ENCODE measurements around the gene SLC25A19. TPM values are rescaled to one million over a fixed set of nuclear protein-coding genes. Genes with fewer than 3 reads are reported as not detected.
"Not testable (repeated sequence)": the region's sequence is repeated elsewhere in the genome, so short reads cannot be mapped to it uniquely, and the experiment has no call there.

Gene SLC25A19
- total RNA-seq, 2 experiments from 2014 or later, result 113 to 144 TPM

GRCh38 chr17:75295201-75296158 lies 6.2 kb upstream of the SLC25A19 start:
- Histone ChIP-seq H3K27ac (ENCODE audit: low read depth, low read length, poor library complexity, severe bottlenecking) (peak overlapping the region; percentile 95), H2AFZ (ENCODE audit: low read length) (peak overlapping the region; percentile 47; the same call in 1 of the 2 replicates), H3K4me2 (ENCODE audit: low read length) (peak overlapping the region; percentile 75), H3K36me3 (ENCODE audit: insufficient read depth, low read length) (peaks cover 7% of the 10 kb centered on the region; the same call in 1 of the 2 replicates), H3K4me3 (ENCODE audit: low read depth, low read length, poor library complexity, severe bottlenecking) (peak overlapping the region; percentile 62), H3K79me2 (ENCODE audit: insufficient read depth, low read depth, low read length) (no peaks in the 10 kb centered on the region), H3K9me2 (ENCODE audit: insufficient read depth, low read length) (no peaks in the 10 kb centered on the region), H4K20me1 (ENCODE audit: insufficient read depth, low read length) (no peaks in the 10 kb centered on the region), H3K9me3 (ENCODE audit: low read length) (no peaks in the 10 kb centered on the region), H3K4me1 (ENCODE audit: insufficient read depth, low read length, poor library complexity, severe bottlenecking) (peaks cover 90% of the 10 kb centered on the region)
- intact Hi-C loops (cut with micrococcal nuclease; ENCODE audit: unreplicated experiment), result loop anchor here (1.0 kb wide), 2 partner anchors 25 to 50 kb away; no protein-coding TSS in a partner anchor
- ChIA-PET CTCF (ENCODE audit: unreplicated experiment) (interaction anchor here (0.6 to 1.5 kb wide), 7 partner anchors 17 to 770 kb away, joined by 3 to 4 read pairs (median 3); no protein-coding TSS in a partner anchor), POLR2A (interaction anchor here (0.5 to 5.8 kb wide), 24 partner anchors 9 to 258 kb away, joined by 3 to 108 read pairs (median 4); partner anchors contain the start of genes GRB2 and MIF4GD)
- BruUV-seq (replicated peaks), result TSS peak; percentile 85
- TF ChIP-seq EZH2phosphoT487 (IDR thresholded peaks at IDR 0.05; ENCODE audit: borderline replicate concordance, low read depth, low read length) (no peak), CTCF (conservative IDR thresholded peaks at IDR 0.05; ENCODE audit: low read length) (no peak)
- peak; percentile 94 for DNase-seq (ENCODE audit: low spot score)

- peaks cover 11% of the 10 kb centered on the region for H3K79me2 ChIP-seq (ENCODE audit: insufficient read depth, low read depth, low read length)
- H4K20me1 ChIP-seq (ENCODE audit: insufficient read depth, low read length); H3K4me2 ChIP-seq (ENCODE audit: low read length); H3K36me3 ChIP-seq (ENCODE audit: insufficient read depth, low read length); BruUV-seq (replicated peaks); H3K9me2 ChIP-seq (ENCODE audit: insufficient read depth, low read length); CTCF ChIA-PET (ENCODE audit: unreplicated experiment); H3K9me3 ChIP-seq (ENCODE audit: low read length); H2AFZ ChIP-seq (ENCODE audit: low read length); intact Hi-C loops (cut with micrococcal nuclease; ENCODE audit: unreplicated experiment); H3K4me3 ChIP-seq (ENCODE audit: low read depth, low read length, poor library complexity, severe bottlenecking); DNase-seq (ENCODE audit: low spot score): not testable (repeated sequence)
- peaks cover 79% of the 10 kb centered on the region for H3K4me1 ChIP-seq (ENCODE audit: insufficient read depth, low read length, poor library complexity, severe bottlenecking)
- POLR2A ChIA-PET, result interaction anchor here (0.6 to 6.2 kb wide), 9 partner anchors 25 to 124 kb away, joined by 3 to 91 read pairs (median 4); partner anchors contain the start of gene GRB2
- H3K27ac ChIP-seq (ENCODE audit: low read depth, low read length, poor library complexity, severe bottlenecking), result peak overlapping the region; percentile 95
Observed at GRCh38 chr17:75292810-75293448, 3.7 kb upstream of the SLC25A19 start.

DNA sequence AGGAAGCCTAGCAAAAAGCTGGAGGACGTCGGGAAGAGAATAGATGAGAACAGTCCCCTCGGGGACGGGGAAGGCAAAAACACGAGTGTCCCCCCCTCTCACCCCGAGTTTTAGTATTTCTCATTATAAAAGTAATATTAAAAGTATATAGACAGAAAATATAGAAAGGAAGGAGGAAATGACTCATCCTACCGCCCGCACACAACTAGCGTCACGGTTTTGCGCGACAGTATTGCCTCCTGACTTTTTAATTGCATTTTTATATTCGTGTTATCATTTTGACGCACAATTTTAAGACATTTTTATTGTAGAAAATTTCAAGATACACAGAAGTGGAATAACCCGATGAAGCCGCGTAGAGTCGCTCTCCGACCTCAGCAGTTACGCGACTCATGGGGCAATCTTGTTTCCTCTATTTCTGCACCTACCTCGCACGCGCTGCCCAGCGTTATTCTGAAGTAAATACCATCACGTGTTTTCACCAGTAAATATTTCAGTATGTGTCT lies 652 bp upstream of the SLC25A19 start:
- TF ChIP-seq CTCF (conservative IDR thresholded peaks at IDR 0.05; ENCODE audit: low read length), result peak; percentile 75
- no peak for TF ChIP-seq EZH2phosphoT487 (IDR thresholded peaks at IDR 0.05; ENCODE audit: borderline replicate concordance, low read depth, low read length)
- peak; percentile 91 for DNase-seq (ENCODE audit: low spot score)
- H4K20me1 ChIP-seq (ENCODE audit: insufficient read depth, low read length), result peaks cover 12% of the 10 kb centered on the region; the same call in 1 of the 2 replicates
- H3K4me3 ChIP-seq (ENCODE audit: low read depth, low read length, poor library complexity, severe bottlenecking), result peak overlapping the region; percentile 86
- peak overlapping the region; percentile 61; the same call in 1 of the 2 replicates for H2AFZ ChIP-seq (ENCODE audit: low read length)
- intact Hi-C loops (cut with micrococcal nuclease; ENCODE audit: unreplicated experiment), result loop anchor here (1.0 to 5.0 kb wide), 7 partner anchors 19 to 227 kb away; partner anchors contain the start of genes CASKIN2, GRB2, MIF4GD and TSEN54
- H3K36me3 ChIP-seq (ENCODE audit: insufficient read depth, low read length), result peaks cover 33% of the 10 kb centered on the region
- peak overlapping the region; percentile 80 for H3K27ac ChIP-seq (ENCODE audit: low read depth, low read length, poor library complexity, severe bottlenecking)
- ChIA-PET CTCF (ENCODE audit: unreplicated experiment) (interaction anchor here (0.6 to 1.4 kb wide), 14 partner anchors 15 to 123 kb away, joined by 3 to 20 read pairs (median 6); partner anchors contain the start of genes MIF4GD and MRPS7), POLR2A (interaction anchor here (0.6 to 6.2 kb wide), 35 partner anchors 8 to 227 kb away, joined by 3 to 91 read pairs (median 5); partner anchors contain the start of genes GGA3, GRB2, MIF4GD and MRPS7)
- peak overlapping the region; percentile 63 for H3K4me2 ChIP-seq (ENCODE audit: low read length)
- H3K4me1 ChIP-seq (ENCODE audit: insufficient read depth, low read length, poor library complexity, severe bottlenecking), result peaks cover 58% of the 10 kb centered on the region
- no peaks in the 10 kb centered on the region for H3K9me2 ChIP-seq (ENCODE audit: insufficient read depth, low read length)
- peaks cover 39% of the 10 kb centered on the region for H3K79me2 ChIP-seq (ENCODE audit: insufficient read depth, low read depth, low read length)
- H3K9me3 ChIP-seq (ENCODE audit: low read length), result no peaks in the 10 kb centered on the region
- BruUV-seq (replicated peaks), result TSS peak; percentile 100
